Nephron progenitor cell (in vitro differentiated cells): Measurements from ENCODE around the gene NXPH4.

ENCODE experiments used
- DNase-seq: peaks from one replicate; pipeline ENCODE4 v3.0.0; 2021
- H3K27ac Mint-ChIP-seq: 2 replicates; pipeline ENCODE4 v1.8.0; 2021; ENCODE audit warnings: mild to moderate bottlenecking, moderate library complexity, mixed read lengths
- H3K27me3 Mint-ChIP-seq: 2 replicates; pipeline ENCODE4 v1.8.0; 2021; ENCODE audit warnings: mild to moderate bottlenecking, low read depth, mixed read lengths; ENCODE audit not compliant: poor library complexity
- H3K36me3 Mint-ChIP-seq: 2 replicates; pipeline ENCODE4 v1.8.0; 2021; ENCODE audit warnings: low read depth, mixed read lengths
- H3K4me1 Mint-ChIP-seq: 2 replicates; pipeline ENCODE4 v1.8.0; 2021; ENCODE audit warnings: mixed read lengths
- H3K4me3 Mint-ChIP-seq: 2 replicates; pipeline ENCODE4 v1.8.0; 2021; ENCODE audit warnings: mild to moderate bottlenecking, moderate library complexity, mixed read lengths
- H3K9me3 Mint-ChIP-seq: 2 replicates; pipeline ENCODE4 v1.8.0; 2021; ENCODE audit warnings: mild to moderate bottlenecking, moderate library complexity, mixed read lengths
- TF ChIP-seq, protein P1 (sequence below): fragments of 200-600 bp; sonication (generic); IDR thresholded peaks from 2 replicates; pipeline ENCODE4 v1.5.0; 2021; ENCODE audit warnings: antibody characterized with exemption

NXPH4 gene

DNA sequence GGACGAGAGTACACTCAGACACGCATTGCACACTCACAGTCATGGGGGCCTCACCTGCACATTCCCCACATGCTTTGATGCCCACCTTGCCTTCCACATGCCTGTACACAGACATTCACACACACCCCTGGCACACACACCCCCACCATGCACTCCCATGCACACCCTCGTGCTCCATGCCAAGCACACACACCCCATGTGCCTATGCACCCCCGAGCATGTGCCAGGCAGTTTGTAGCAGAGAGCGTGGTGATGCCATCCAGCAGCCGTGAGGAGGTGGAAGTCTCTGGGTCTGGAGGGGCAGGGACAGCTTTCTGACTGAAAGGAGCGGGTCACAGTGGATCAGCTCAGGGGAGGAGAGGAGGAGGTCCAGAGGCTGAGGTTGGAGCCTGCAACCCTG, 10.7 kb upstream of the NXPH4 start:
- Mint-ChIP-seq H3K4me1 (peaks cover 5% of the 10 kb centered on the region), H3K36me3 (peaks cover 32% of the 10 kb centered on the region), H3K4me3 (no peak overlapping the region), H3K27me3 (no peaks in the 10 kb centered on the region), H3K27ac (no peak overlapping the region), H3K9me3 (no peaks in the 10 kb centered on the region)
- no peak for DNase-seq
- TF ChIP-seq, protein P1, sequence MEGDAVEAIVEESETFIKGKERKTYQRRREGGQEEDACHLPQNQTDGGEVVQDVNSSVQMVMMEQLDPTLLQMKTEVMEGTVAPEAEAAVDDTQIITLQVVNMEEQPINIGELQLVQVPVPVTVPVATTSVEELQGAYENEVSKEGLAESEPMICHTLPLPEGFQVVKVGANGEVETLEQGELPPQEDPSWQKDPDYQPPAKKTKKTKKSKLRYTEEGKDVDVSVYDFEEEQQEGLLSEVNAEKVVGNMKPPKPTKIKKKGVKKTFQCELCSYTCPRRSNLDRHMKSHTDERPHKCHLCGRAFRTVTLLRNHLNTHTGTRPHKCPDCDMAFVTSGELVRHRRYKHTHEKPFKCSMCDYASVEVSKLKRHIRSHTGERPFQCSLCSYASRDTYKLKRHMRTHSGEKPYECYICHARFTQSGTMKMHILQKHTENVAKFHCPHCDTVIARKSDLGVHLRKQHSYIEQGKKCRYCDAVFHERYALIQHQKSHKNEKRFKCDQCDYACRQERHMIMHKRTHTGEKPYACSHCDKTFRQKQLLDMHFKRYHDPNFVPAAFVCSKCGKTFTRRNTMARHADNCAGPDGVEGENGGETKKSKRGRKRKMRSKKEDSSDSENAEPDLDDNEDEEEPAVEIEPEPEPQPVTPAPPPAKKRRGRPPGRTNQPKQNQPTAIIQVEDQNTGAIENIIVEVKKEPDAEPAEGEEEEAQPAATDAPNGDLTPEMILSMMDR = no peak

DNA sequence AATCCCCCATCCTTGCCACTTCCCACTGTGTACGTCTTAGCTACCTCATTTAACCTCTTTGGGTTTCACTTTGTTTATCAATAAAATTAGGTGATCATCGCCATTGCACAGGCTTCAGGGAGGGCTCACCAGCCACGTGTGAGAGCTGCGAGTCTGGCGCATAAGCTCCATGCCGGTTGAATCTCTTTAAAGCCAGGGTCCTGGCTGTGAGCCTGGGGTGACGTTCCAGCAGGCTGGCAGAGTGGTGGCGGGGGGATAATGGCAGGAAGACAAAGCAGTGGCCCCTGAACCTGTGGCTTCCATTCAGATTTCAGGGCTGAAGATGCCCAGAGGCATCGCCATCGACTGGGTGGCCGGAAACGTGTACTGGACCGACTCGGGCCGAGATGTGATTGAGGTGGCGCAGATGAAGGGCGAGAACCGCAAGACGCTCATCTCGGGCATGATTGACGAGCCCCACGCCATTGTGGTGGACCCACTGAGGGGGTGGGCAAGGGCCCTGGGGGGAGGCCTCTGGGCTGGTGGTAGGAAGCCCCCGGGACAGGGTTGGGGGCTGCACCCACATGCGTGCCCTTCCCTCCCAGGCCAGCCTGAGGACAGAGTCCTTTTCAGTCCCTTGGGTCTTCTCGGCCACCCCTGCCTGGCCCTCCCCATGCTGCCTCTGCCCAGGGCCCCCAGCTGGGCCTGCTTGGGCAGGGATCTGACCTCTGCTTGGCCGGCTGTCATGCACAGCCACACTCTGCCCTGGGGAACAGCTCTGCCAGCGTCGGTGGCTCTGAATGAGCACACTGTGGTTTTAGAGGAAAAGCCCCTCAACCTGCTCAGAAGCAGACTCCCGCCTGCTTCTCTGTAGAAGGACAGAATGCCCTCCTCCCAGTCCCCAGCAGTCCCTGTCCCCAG, 8.6 kb upstream of the NXPH4 start:
- peaks cover 5% of the 10 kb centered on the region for H3K4me1 Mint-ChIP-seq
- no peak overlapping the region for H3K4me3 Mint-ChIP-seq
- TF ChIP-seq, protein P1 = no peak
- no peak overlapping the region for H3K27ac Mint-ChIP-seq
- no peak for DNase-seq
- H3K9me3 Mint-ChIP-seq = no peaks in the 10 kb centered on the region
- no peaks in the 10 kb centered on the region for H3K27me3 Mint-ChIP-seq
- peaks cover 19% of the 10 kb centered on the region for H3K36me3 Mint-ChIP-seq

DNA sequence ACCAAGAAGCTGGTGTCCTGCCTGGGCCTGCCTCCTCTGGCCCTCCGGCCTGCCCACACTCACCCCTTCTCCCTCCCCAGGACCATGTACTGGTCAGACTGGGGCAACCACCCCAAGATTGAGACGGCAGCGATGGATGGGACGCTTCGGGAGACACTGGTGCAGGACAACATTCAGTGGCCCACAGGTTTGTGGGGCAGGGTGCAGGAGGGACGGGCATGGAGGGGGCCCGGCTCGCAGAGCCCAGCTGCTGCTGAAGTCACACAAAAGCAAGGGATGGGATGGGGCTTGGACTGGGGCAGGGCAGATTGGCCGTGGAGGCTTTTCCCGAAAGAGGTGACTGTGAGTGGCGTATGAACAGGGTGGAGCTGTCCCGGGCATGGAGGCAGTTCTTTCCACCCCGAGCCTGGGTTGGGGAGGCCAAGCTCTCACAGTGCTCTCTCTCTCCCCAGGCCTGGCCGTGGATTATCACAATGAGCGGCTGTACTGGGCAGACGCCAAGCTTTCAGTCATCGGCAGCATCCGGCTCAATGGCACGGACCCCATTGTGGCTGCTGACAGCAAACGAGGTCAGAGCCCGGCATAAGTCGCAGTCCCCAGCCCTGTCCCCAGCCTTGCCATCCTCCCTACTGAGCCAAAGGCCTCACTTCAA, 7.8 kb upstream of the NXPH4 start:
- H3K9me3 Mint-ChIP-seq = no peaks in the 10 kb centered on the region
- TF ChIP-seq, protein P1 = no peak
- no peak for DNase-seq
- H3K4me3 Mint-ChIP-seq = no peak overlapping the region
- peaks cover 4% of the 10 kb centered on the region for H3K27me3 Mint-ChIP-seq
- H3K4me1 Mint-ChIP-seq = peaks cover 11% of the 10 kb centered on the region
- H3K27ac Mint-ChIP-seq = no peak overlapping the region
- H3K36me3 Mint-ChIP-seq = peaks cover 19% of the 10 kb centered on the region

DNA sequence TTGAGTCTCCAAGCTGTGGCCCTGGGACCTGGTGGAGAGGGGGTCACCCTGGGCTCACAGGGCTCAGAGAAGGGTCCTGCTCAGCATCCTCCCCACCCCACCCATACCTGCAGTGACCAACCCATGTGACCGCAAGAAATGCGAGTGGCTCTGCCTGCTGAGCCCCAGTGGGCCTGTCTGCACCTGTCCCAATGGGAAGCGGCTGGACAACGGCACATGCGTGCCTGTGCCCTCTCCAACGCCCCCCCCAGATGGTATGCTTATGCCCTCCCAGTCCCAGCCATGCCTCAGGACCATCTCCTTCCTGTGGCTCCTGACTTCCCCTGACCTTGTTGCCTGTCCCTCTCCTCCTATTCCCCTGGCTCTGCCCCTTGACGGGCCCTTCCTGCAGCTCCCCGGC, 6.7 kb upstream of the NXPH4 start:
- DNase-seq = no peak
- Mint-ChIP-seq H3K9me3 (no peaks in the 10 kb centered on the region), H3K36me3 (peaks cover 19% of the 10 kb centered on the region), H3K4me1 (peaks cover 23% of the 10 kb centered on the region), H3K27ac (no peak overlapping the region), H3K27me3 (peaks cover 16% of the 10 kb centered on the region), H3K4me3 (no peak overlapping the region)
- TF ChIP-seq, protein P1 = no peak

DNA sequence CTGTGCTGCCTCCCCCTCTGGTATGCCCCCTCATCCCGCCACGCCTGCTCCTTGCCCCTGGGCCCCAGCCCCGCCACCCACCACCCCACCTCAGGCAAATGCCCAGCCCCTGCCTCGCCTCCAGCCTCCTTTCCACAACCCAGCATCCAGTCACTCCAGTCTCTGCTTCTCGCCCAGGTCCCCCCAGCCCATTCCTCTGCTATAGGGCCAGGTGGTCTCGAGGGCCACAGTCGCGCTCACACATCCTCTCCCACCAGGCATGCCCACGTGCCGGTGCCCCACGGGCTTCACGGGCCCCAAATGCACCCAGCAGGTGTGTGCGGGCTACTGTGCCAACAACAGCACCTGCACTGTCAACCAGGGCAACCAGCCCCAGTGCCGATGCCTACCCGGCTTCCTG, 6.1 kb upstream of the NXPH4 start:
- no peak for DNase-seq
- Mint-ChIP-seq H3K27me3 (peaks cover 21% of the 10 kb centered on the region), H3K4me1 (peaks cover 28% of the 10 kb centered on the region), H3K4me3 (no peak overlapping the region), H3K9me3 (no peaks in the 10 kb centered on the region), H3K36me3 (peaks cover 19% of the 10 kb centered on the region), H3K27ac (no peak overlapping the region)
- TF ChIP-seq, protein P1 = no peak
